Stomach smooth muscle (tissue), 2 donors: ENCODE data around the gene GDPD4.

ENCODE experiments used
- H3K27ac ChIP-seq: one replicate; pipeline ENCODE4 v1.7.0; 2013; ENCODE audit warnings: mild to moderate bottlenecking, low read length, inconsistent platforms
- H3K27me3 ChIP-seq, 2 donors: one replicate each; pipeline ENCODE4 v1.7.0; 2013; ENCODE audit warnings: low read length in 2 of 2; ENCODE audit not compliant: insufficient read depth in 2 of 2, control insufficient read depth in 1 of 2
- H3K36me3 ChIP-seq, 2 donors: one replicate each; pipeline ENCODE4 v1.7.0; 2013; ENCODE audit warnings: low read length in 2 of 2; ENCODE audit not compliant: control insufficient read depth in 2 of 2, insufficient read depth in 2 of 2
- H3K4me1 ChIP-seq: one replicate; pipeline ENCODE4 v1.7.0; 2013; ENCODE audit warnings: low read length; ENCODE audit not compliant: control insufficient read depth, insufficient read depth
- H3K4me3 ChIP-seq, 2 donors: one replicate each; pipeline ENCODE4 v1.7.0; 2013; ENCODE audit warnings: low read length in 2 of 2
- H3K9ac ChIP-seq, 2 donors: one replicate each; pipeline ENCODE4 v1.7.0; 2013; ENCODE audit warnings: low read length in 2 of 2, mild to moderate bottlenecking in 1 of 2
- H3K9me3 ChIP-seq, 2 donors: one replicate each; pipeline ENCODE4 v1.7.0; 2013; ENCODE audit warnings: low read length in 2 of 2; ENCODE audit not compliant: control insufficient read depth in 2 of 2
- donor health status: healthy.
- donor health status: Pancreatic carcinoma.

GDPD4 gene

GRCh38 chr11:77199137-77199745 is 102.2 kb downstream of the GDPD4 start:
- no peak overlapping the region for H3K9ac ChIP-seq
- no peaks in the 10 kb centered on the region for H3K9me3 ChIP-seq
- no peaks in the 10 kb centered on the region for H3K36me3 ChIP-seq
- no peaks in the 10 kb centered on the region for H3K4me1 ChIP-seq
- no peaks in the 10 kb centered on the region for H3K27me3 ChIP-seq
- H3K4me3 ChIP-seq = no peak overlapping the region
- H3K27ac ChIP-seq = no peak overlapping the region

DNA sequence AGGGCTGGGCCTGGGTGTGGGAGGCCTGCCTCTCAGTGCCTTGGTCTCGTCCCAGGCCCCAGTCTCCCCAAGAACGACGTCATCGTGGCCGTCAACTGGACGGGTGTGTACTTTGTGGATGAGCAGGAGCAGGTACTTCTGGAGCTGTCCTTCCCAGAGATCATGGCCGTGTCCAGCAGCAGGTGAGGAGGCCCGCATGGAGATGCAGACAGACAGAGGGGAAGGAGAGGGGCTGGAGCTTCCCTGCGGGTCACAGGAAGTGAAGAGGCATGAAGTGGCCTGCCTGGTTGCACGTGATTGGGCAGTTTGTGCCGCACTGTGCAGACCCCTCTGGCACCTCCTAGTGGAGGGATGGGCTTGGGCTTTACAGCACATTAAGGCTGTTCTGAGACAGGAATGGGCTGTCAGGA is 103.0 kb downstream of the GDPD4 start:
- no peak overlapping the region for H3K9ac ChIP-seq
- no peak overlapping the region for H3K27ac ChIP-seq
- H3K27me3 ChIP-seq = no peaks in the 10 kb centered on the region
- H3K9me3 ChIP-seq = no peaks in the 10 kb centered on the region
- no peak overlapping the region for H3K4me3 ChIP-seq
- no peaks in the 10 kb centered on the region for H3K4me1 ChIP-seq
- no peaks in the 10 kb centered on the region for H3K36me3 ChIP-seq

DNA sequence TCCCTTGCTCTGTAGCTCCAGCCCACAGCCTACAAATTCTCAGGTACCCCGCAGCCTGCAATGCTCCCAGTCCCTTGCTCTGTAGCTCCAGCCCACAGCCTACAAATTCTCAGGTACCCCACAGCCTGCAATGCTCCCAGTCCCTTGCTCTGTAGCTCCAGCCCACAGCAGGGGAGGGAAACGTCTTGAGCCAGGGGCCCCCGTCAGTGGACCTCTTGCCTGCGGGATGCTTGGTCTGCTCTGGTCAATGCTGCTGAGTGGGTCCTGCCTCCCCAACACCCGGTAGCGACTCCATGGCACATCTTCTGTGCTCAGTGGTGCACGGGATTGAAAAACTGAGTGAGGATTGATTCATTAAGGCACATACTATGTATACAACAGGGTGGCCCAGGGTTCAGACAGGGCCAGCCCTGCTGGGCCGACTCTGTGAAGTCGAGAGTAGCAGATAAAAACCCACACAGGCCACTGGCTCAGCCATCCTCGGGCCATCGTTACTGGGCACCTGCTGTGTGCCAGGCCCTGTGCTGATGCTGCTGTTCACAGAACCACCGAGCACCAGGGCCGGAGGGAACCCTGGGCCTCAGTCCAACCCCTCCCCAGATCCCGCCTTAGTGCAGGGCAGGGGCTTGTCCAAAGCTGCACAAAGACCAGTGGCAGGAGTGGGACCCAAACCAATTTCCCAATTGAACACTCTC is 103.7 kb downstream of the GDPD4 start:
- H3K9me3 ChIP-seq = no peaks in the 10 kb centered on the region
- H3K4me3 ChIP-seq = no peak overlapping the region
- H3K4me1 ChIP-seq = no peaks in the 10 kb centered on the region
- H3K9ac ChIP-seq = no peak overlapping the region
- H3K27me3 ChIP-seq = no peaks in the 10 kb centered on the region
- H3K36me3 ChIP-seq = no peaks in the 10 kb centered on the region
- no peak overlapping the region for H3K27ac ChIP-seq

GRCh38 chr11:77196961-77197360 is 104.5 kb downstream of the GDPD4 start:
- H3K4me3 ChIP-seq = no peak overlapping the region
- H3K27ac ChIP-seq = no peak overlapping the region
- H3K36me3 ChIP-seq = no peaks in the 10 kb centered on the region
- H3K9me3 ChIP-seq = no peaks in the 10 kb centered on the region
- H3K27me3 ChIP-seq = no peaks in the 10 kb centered on the region
- no peaks in the 10 kb centered on the region for H3K4me1 ChIP-seq
- no peak overlapping the region for H3K9ac ChIP-seq

DNA sequence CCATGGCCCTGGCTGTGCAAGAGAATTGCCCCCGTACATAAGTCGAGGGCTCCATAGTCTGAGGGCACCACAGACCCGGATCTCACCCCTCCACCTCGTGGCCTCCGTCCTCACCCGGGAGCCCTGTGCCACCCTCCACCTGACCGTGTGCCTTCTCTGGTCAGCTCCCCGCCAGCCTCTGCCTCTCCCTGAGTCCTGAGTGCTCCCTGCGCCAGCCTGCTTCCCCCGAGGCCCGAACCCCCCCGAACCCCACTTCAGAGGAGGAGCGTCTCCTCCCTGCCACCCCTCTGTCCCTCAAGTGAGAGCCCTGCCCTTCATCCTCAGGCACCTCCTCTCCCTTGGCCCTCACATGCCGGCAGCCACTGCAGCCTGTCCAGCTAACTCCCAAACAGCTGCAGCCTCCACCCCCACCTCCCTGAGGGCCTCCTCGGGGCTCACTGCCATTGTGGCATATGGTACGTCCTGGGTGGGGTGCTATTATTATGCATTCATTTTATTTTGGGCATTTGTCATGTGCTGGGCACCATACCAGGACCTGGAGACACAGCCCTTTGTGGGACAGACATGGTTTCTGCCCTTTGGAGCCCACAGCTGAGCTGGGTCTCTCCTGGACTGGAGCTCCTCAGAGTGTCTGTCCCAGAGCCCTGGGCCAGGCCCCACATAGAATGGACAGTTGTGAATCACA is 106.3 kb downstream of the GDPD4 start:
- Histone ChIP-seq H3K4me1 (no peaks in the 10 kb centered on the region), H3K36me3 (no peaks in the 10 kb centered on the region), H3K27ac (no peak overlapping the region), H3K4me3 (no peak overlapping the region), H3K9ac (no peak overlapping the region), H3K9me3 (no peaks in the 10 kb centered on the region), H3K27me3 (no peaks in the 10 kb centered on the region)

- no peaks in the 10 kb centered on the region for H3K4me1 ChIP-seq
- no peaks in the 10 kb centered on the region for H3K36me3 ChIP-seq
- no peaks in the 10 kb centered on the region for H3K27me3 ChIP-seq
- no peak overlapping the region for H3K9ac ChIP-seq
- no peak overlapping the region for H3K4me3 ChIP-seq
- H3K9me3 ChIP-seq = no peaks in the 10 kb centered on the region
- no peak overlapping the region for H3K27ac ChIP-seq
These were observed 107.3 kb downstream of the GDPD4 start for GRCh38 chr11:77193911-77194830.

DNA sequence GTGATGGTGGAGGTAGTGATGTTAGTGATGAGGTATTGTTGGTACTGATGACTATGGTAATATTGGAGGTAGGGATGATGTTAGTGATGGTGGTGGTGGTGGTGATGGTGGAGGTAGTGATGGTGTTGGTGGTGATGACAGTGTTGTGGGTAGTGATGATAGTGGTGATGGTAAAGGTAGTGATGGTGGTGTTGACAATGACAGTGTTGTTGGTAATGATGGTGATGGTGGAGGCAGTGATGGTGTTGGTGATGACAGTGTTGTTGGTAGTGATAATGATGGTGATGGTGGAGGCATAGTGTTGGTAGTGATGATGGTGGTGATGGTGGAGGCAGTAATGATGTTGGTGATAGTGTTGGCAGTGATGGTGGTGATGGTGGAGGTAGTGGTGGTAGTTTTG is 108.3 kb downstream of the GDPD4 start:
- H3K4me3 ChIP-seq = no peak overlapping the region
- no peak overlapping the region for H3K27ac ChIP-seq
- H3K9me3 ChIP-seq = no peaks in the 10 kb centered on the region
- H3K9ac ChIP-seq = no peak overlapping the region
- no peaks in the 10 kb centered on the region for H3K27me3 ChIP-seq
- H3K36me3 ChIP-seq = no peaks in the 10 kb centered on the region
- H3K4me1 ChIP-seq = no peaks in the 10 kb centered on the region

DNA sequence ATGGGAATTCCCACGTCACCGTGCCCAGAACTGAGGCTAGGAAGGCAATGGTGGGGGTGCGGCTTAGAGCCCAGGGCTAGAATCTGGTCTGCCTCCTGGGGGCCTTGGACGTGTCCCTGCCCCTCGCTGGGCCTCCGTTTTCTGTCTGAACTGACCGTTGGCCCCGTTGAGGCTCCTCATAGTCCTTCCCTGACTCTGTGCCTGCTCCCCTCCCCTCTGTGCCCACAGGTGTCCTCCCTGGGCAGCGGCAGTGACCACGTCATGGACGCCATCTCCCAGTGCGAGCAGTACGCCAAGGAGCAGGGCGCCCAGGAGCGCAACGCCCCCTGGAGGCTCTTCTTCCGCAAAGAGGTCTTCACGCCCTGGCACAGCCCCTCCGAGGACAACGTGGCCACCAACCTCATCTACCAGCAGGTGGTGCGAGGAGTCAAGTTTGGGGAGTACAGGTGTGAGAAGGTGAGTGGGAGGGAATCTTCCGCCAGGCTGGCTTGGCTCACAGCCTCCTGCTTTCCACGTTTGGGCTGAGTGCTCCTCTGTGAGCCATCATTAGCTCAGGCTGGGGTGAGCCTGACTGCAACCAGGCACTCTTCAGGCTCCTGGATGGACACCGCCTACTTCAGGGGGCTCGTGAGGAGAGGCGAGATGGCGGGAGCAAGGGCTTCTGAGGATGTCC is 109.5 kb downstream of the GDPD4 start:
- no peaks in the 10 kb centered on the region for H3K9me3 ChIP-seq
- no peak overlapping the region for H3K27ac ChIP-seq
- no peaks in the 10 kb centered on the region for H3K4me1 ChIP-seq
- H3K4me3 ChIP-seq = no peak overlapping the region
- no peak overlapping the region for H3K9ac ChIP-seq
- no peaks in the 10 kb centered on the region for H3K27me3 ChIP-seq
- no peaks in the 10 kb centered on the region for H3K36me3 ChIP-seq

DNA sequence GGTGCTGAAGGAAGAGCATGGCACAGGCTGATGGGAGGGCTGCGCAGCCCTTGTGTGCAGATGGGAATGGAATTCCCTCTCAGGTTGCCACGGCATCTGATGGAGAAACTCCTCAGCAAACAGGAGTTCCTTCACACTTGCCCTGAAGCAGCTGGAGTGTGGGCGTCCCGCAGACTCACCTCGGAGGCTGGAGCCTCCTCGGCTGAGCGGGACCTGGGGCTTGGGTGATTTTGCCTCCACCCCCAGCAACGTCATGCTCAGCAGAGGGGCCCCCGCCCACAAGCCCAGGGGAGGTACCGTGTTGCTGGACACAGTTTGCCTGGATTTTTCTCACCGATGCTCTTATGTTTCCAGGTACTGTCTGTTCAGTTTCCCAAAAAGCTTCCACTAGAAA is 110.1 kb downstream of the GDPD4 start:
- H3K27me3 ChIP-seq = no peaks in the 10 kb centered on the region
- no peaks in the 10 kb centered on the region for H3K4me1 ChIP-seq
- no peak overlapping the region for H3K9ac ChIP-seq
- H3K27ac ChIP-seq = no peak overlapping the region
- no peak overlapping the region for H3K4me3 ChIP-seq
- no peaks in the 10 kb centered on the region for H3K36me3 ChIP-seq
- H3K9me3 ChIP-seq = no peaks in the 10 kb centered on the region
